GM21619 (cell line): ENCODE results near the gene PAK1IP1.
"Not testable (repeated sequence)": the region's sequence is repeated elsewhere in the genome, so short reads cannot be mapped to it uniquely, and the experiment has no call there.

Experiments used
- ATAC-seq: cut with Tn5 transposase; IDR thresholded peaks from one replicate; pipeline ENCODE4 v1.9.1; 2021; ENCODE audit not compliant: unreplicated experiment

Gene PAK1IP1

DNA sequence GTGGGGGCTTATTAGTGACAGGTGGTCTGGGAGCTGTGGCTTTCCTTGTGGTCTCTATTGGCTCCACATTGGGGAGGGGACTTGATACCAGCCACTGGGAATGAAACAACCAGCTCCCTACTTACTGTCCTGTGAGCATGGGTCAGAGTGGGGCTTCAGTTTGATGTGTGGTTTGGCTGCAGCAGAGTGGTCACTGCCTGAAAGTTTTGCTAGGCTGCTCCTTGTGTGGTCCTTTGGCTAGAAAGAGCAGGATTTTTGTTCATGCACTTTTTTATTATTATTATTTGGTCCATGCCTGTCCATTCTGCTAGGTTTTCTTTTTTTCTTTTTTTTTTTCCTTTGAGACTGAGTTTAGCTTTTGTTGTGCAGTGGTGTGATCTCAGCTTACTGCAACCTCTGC is 45.3 kb downstream of the PAK1IP1 start:
- ATAC-seq, result no peak

DNA sequence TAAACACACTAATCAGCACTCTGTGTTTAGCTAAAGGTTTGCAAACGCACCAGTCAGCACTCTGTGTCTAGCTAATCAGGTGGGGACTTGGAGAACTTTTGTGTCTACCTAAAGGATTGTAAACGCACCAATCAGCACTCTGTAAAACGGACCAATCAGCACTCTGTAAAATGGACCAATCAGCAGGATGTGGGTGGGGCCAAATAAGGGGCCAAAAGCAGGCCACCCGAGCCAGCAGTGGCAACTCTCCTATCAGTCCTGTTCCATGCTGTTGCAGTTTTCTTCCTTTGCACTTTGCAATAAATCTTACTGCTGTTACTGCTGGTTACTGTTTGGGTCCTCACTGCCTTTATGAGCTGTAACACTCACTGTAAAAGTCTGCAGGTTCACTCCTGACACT is 46.9 kb downstream of the PAK1IP1 start:
- not testable (repeated sequence) for ATAC-seq

DNA sequence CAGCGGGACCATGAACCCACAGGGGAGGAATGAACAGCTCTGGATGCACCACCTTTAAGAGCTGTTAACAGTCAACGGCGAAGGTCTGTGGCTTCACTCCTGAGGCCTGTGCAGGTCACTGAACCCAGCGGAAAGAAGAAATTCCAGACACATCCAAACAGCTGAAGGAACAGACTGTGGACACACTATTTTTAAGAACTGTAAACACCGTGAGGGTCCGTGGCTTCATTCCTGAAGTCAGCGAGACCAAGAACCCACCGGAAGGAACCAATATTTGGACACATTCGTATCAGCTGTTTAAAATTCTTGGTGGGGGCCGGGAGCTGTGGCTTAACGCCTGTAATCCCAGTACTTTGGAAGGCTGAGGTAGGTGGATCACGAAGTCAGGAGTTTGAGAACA is 47.5 kb downstream of the PAK1IP1 start:
- no peak for ATAC-seq

DNA sequence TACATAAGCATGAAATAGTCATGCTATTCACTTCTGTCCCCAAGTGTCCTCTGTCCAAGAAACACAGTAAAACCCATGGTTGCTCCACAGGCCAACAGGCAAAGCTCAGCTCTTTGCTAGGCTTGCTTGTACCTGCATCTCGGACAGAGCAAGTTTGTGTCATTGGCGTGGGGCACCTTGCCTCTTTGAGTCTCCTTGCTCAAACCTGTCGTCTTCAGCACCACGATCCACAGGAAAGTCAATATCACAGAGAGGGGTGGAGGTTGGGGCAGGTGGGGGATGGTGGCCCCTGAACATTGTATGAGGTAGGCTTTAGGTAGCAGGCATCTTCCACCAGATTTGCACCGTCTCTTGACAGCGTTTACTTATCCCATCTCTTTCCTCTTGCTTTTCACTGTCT is 48.7 kb downstream of the PAK1IP1 start:
- ATAC-seq, result no peak

DNA sequence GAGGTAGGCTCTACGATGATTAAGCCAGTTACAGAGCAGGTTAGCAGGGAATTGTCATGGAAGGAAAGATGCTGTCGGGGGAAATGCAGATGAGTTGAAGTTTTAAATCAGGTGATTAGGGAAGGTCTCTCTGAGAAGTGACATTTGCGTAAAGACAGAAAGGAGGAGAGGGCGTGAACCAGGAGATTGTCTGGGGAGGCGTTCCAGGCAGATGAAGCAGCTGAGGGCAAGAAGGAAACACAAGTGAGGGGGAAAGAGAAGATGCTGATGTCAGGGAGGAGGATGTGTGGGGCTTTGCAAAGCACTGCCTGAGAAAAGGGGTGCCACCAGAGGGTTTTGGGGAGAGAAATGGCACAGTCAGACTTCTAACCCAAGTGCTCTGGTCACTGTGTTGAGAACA is 50.3 kb downstream of the PAK1IP1 start:
- ATAC-seq, result no peak

DNA sequence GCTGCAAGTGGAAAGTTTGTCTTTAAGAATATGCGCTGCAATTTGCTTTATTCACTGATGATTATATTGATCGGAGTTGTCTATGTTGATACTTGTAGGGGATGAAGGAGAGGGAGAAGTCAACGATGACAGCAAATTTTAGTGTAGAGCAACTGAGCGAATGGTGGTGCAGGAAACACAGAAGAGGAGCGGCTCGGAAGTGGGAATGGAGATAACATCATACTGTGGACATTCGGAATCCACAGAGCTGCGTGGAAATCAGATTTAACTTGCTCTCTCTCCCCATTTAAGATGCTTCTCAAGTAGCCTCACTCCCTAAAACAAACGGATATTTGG is 52.1 kb downstream of the PAK1IP1 start:
- no peak for ATAC-seq

DNA sequence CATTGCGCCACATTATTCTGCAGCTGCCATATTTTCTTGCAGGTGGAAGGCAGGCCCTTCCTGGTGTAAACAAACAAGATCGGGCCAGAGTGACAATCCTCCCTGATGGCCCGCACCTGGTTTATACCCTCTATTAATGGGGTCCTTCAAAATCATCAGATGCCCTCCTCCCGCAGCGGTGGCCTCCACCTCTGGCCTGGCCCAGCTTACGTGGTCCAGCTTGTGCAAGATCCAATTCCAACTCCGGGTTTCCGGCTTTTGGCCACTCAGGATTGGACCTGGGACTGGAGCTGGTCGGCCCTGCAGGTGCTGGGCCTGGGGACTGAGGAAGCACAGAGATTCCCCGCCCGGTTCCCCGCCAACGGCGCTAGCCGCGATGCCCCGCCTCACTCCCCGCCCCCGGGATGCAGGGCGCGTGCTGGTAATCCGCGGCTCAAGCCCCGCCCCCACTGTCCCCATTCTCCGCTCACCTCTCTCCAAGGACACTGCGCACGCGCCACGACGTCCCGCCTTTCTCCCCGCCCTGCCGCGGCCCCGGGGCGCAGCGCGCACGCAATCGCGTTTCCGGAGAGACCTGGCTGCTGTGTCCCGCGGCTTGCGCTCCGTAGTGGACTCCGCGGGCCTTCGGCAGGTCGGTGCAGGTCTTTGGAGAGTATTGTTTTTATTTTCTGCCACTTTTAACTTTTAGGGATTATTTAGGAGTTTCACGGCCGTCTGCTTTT is 52.6 kb downstream of the PAK1IP1 start, which contains the start of gene TMEM14B:
TMEM14B (plus strand) TSS at position 555 of the 722 bp plus-strand sequence. CDS start 1,441 bp downstream, outside the sequence.
- peak; percentile 95 for ATAC-seq

DNA sequence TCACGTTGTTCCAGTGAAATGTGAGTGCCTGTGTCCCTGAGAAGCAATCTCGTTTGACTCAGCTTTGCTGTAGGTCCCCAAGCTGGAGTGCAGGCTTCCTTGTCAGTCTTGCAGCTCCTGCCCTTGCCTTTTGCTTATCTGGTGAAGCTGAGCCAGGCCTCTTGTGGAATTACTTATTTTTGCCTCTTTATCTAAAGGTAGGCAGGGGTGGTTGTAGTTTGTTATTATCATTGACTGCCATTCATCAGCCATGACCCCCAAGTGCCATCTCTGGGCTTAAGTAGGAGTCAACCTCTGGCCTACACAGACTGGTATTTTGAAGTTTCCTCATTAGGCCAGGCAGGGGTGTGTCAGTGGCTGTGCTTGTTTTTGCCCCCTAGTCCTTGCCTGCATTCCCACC is 55.0 kb downstream of the PAK1IP1 start:
- no peak for ATAC-seq

DNA sequence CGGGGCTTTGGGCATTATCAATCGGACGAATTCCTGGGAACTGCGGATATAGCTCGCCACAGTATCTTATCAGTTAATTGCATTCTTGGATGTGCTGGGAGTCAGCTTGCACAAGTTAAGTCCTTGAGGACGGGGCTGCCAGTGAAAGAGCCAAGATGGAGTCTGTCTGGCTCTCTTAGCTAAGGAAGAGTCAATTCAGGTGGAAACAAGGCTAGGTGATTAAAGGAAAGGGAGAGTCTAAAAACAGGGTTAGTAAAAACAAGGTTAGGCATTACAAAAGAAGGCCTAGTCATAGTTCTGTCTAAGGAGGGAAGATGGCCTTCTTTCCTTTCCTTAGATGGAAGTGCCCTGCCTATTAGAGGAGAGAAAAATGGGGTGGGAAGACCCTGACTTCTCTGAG is 55.8 kb downstream of the PAK1IP1 start:
- ATAC-seq, result not testable (repeated sequence)

DNA sequence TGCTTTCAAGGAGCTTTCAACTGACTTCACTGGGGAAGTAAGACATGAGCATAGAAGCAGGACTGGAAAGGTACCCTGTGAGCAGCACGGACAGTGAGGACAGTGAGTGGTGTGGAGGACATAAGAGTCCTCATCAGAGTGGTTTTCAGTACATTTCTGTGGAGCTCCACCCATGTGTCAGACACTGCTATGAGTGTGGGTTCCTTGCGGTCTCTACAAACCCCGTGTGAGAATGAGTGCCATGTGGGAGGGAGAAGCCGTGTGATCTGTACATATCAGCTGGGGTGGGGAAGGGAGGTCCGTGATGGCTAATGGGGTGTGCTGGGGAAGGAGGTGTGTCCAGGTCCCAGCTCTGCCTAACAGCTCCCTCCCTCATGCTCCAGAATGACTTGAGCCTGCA is 57.0 kb downstream of the PAK1IP1 start:
- not testable (repeated sequence) for ATAC-seq

DNA sequence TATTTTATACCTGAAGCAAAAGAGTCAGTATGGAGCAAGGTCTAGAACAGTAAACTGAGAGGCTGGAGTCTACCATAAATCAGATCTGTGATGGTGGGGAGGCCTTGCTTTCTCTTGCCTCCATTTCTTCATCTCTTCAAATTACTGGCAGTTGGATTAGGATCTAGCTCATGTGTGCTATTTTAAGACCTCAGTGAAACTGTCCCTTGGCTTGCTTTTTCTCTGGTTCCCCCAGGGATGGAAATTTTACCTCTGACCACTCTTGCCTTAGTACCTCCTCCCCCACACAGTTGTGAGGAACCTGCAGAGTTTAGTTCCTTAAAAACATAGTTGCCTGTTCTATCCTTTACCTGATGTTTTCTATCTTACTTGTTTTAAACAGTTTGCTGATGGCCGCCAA is 61.3 kb downstream of the PAK1IP1 start:
- ATAC-seq, result no peak
